GM12873 (cell line): Measurements from ENCODE around the gene IRF9.

ENCODE experiments used
- TF ChIP-seq, protein P1 (sequence below): IDR thresholded peaks from 2 replicates; pipeline ENCODE4 v1.5.1; 2012; ENCODE audit warnings: low read depth, mild to moderate bottlenecking, moderate library complexity, low read length, control low read depth; ENCODE audit not compliant: insufficient read depth; ENCODE audit errors: missing control alignments

Gene IRF9

DNA sequence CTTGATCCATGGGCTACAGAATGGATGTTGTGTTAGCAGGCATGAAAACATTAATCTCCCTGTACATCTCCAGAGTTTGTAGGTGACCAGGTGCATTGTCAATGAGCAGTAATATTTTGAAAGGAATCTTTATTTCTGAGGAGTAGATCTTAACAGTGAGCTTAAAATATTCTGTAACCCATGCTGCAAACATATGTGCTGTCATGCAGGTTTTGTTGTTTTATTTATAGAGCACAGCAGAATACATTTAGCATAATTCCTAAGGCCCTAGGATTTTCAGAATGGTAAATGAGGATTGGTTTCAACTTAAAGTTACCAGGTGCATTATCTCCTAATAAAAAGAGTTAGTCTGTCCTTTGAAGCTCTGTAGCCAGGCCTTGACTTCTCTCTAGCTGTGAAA lies 34.1 kb upstream of the IRF9 start:
- TF ChIP-seq, protein P1, sequence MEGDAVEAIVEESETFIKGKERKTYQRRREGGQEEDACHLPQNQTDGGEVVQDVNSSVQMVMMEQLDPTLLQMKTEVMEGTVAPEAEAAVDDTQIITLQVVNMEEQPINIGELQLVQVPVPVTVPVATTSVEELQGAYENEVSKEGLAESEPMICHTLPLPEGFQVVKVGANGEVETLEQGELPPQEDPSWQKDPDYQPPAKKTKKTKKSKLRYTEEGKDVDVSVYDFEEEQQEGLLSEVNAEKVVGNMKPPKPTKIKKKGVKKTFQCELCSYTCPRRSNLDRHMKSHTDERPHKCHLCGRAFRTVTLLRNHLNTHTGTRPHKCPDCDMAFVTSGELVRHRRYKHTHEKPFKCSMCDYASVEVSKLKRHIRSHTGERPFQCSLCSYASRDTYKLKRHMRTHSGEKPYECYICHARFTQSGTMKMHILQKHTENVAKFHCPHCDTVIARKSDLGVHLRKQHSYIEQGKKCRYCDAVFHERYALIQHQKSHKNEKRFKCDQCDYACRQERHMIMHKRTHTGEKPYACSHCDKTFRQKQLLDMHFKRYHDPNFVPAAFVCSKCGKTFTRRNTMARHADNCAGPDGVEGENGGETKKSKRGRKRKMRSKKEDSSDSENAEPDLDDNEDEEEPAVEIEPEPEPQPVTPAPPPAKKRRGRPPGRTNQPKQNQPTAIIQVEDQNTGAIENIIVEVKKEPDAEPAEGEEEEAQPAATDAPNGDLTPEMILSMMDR: no peak

DNA sequence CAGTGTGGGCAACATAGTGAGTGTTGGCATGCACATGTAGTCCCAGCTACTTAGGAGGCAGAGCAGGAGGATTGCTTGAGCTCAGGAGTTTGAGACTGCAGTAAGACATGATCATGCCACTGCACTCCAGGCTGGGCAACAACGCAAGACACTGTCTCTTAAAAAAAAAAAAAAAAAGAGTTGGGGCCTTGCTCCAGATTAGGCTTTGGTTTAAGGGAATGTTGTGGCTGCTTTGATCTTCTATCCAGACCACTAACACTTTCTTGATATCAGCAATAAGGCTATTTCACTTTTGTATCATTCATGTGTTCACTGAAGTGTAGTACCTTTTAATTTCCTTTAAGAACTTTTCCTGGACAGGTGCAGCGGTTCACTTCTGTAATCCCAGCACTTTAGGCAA lies 33.4 kb upstream of the IRF9 start:
- TF ChIP-seq, protein P1: no peak

DNA sequence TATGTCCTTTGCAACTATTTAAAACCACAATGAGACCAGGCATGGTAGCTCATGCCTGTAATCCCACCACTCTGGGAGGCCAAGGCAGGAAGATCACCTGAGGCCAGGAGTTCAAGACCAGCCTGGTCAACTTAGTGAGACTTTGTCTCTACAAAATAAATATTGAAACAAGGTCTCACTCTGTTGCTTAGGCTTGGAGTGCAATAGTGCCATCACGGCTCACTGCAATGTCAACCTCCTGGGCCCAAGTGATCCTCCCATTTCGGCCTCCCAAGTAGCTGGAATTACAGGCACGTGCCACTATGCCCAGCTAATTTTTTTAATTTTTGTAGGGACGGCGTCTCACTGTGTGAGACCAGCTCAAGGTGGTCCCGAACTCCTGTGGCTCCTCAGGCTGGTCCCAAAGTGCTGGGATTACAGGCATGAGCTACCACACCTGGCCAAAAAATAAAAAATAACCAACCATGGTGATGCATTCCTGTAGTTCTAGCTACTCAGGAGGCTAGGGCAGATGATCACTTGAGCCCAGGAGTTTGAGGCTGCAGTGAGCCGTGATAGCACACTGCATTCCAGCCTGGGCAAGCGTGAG lies 31.6 kb upstream of the IRF9 start:
- TF ChIP-seq, protein P1: no peak

DNA sequence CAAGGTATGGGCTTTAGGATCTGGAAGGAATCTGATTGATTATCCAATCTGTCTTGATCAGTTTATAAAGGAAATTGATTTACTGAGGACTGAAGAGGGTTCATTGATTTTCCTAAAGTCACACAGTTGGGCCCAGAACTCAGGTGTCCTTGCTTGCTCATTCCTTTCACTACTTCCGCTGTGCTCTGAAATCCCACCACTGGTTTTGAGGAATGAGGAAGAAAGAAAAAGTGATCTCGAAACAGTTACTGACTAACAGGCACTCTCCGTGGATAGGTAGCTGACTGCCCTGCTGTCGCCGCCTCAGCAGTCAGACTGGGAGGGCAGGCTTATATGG lies 30.7 kb upstream of the IRF9 start, which contains the start of gene FITM1:
TSS of gene FITM1 (plus strand) at position 280 of the 337 bp plus-strand sequence. CDS start 905 bp downstream, outside the sequence.
- TF ChIP-seq, protein P1: no peak

DNA sequence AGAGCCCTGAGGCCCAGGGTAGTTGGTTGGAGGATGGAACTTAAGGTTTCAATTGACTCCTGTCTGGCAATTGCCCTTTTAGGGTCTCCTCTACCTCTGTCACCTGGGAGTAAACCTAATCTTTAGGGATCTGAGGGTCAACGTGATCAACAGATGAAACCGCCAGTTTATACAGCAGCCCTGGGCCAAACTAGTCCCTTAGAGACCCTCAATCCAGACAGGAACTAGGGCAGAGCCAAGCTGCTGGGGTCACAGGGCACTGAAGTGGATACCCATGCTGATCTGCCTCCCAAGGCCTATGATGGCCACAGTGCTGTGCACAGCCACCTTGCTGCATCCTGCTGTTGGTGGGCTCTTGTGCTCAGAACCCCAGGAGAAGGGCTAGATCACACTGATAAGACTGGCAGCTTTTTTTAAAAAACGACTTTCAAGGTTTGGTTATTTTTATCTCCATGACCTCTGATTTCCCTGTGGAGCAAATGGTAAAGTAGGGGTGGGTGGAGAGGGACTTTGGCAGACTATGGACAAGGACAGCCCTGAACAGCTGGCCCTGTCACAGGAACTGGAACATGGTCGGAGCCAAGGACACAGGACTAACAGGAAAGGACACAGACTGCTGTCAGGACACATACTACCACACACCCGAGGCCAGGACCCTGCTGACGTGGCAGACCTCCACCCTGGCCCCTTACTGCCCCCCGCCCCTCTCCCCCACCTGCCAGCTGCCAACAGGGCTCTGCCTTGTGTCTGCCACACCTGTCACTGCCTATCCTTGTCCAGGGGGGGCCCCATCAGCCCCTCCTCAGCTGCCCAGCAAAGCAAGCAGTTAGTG lies 30.1 kb upstream of the IRF9 start:
- TF ChIP-seq, protein P1: no peak

DNA sequence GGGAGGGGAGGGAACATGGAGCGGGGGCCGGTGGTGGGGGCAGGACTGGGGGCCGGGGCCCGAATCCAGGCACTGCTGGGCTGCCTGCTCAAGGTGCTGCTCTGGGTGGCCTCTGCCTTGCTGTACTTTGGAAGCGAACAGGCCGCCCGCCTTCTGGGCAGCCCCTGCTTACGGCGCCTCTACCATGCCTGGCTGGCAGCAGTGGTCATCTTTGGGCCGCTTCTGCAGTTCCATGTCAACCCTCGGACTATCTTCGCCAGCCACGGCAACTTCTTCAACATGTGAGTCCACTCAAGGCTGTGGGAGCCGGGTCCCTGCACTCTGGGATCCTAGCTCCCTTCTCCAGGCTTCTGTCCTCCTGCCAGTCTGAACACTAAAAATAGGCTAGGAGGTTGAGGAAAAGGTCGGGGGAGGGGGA lies 29.5 kb upstream of the IRF9 start:
- TF ChIP-seq, protein P1: no peak

DNA sequence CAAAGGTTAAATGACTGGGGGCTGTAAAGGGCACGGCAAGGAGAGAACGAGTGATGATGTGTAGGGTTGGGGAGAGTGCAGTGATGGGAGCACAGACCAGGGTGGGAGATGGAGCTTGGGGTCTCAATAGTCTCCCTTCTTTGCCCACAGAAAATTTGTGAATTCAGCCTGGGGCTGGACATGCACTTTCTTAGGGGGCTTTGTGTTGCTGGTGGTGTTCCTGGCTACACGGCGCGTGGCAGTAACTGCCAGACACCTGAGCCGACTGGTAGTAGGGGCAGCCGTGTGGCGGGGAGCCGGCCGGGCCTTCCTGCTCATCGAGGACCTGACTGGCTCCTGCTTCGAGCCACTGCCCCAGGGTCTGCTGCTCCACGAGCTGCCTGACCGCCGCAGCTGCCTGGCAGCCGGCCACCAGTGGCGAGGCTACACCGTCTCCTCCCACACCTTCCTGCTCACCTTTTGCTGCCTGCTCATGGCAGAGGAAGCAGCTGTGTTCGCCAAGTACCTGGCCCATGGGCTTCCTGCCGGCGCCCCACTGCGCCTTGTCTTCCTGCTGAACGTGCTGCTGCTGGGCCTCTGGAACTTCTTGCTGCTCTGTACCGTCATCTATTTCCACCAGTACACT lies 28.9 kb upstream of the IRF9 start:
- TF ChIP-seq, protein P1: no peak
